Ramos (cell line): Measurements from ENCODE around the gene PTK7.

Experiments
- in situ Hi-C: fragments of 300-500 bp; cut with MboI; formaldehyde crosslinking; loops from one replicate; pipeline ENCODE4 v1.14.3; 2022; ENCODE audit warnings: low sequenced_read_pairs; ENCODE audit not compliant: unreplicated experiment

PTK7 gene

GRCh38 chr6:43053545-43054205, 22.4 kb upstream of the PTK7 start, which contains the start of gene CUL7:
Gene CUL7 (minus strand): TSS chr6:43053851. CDS start chr6:43052788, 1,063 bp downstream.
- in situ Hi-C loops: no loop called here

- in situ Hi-C loops: no loop called here
These were observed 21.7 kb upstream of the PTK7 start for GRCh38 chr6:43054206-43054943.

- in situ Hi-C loops: no loop called here
These were observed 20.1 kb upstream of the PTK7 start for GRCh38 chr6:43055966-43056365.

GRCh38 chr6:43058531-43058930, 17.6 kb upstream of the PTK7 start:
- in situ Hi-C loops: no loop called here

- in situ Hi-C loops: no loop called here
These were observed 16.7 kb upstream of the PTK7 start, which contains the start of the genes KLC4 and MRPL2 for GRCh38 chr6:43059168-43060033. Gene KLC4 (plus strand): TSS chr6:43059631. CDS start chr6:43061336, 1,705 bp downstream. Gene MRPL2 (minus strand): TSS chr6:43059434. CDS start chr6:43059381, 53 bp downstream.

GRCh38 chr6:43060034-43060754, 15.9 kb upstream of the PTK7 start:
- in situ Hi-C loops: no loop called here

- in situ Hi-C loops: no loop called here
These were observed 15.1 kb upstream of the PTK7 start for GRCh38 chr6:43060755-43061633.

GRCh38 chr6:43061861-43062260, 14.3 kb upstream of the PTK7 start:
- in situ Hi-C loops: no loop called here

GRCh38 chr6:43062818-43063217, 13.3 kb upstream of the PTK7 start:
- in situ Hi-C loops: no loop called here

GRCh38 chr6:43070028-43070632, 6.0 kb upstream of the PTK7 start:
- in situ Hi-C loops: no loop called here

- in situ Hi-C loops: no loop called here
These were observed 1.1 kb upstream of the PTK7 start for GRCh38 chr6:43074847-43075669.

- in situ Hi-C loops: no loop called here
These were observed 584 bp downstream of the PTK7 start for GRCh38 chr6:43076464-43077332.

GRCh38 chr6:43077333-43077809, 1.3 kb downstream of the PTK7 start:
- in situ Hi-C loops: no loop called here

GRCh38 chr6:43077981-43078511, 1.9 kb downstream of the PTK7 start:
- in situ Hi-C loops: no loop called here

GRCh38 chr6:43078691-43079090, 2.6 kb downstream of the PTK7 start:
- in situ Hi-C loops: no loop called here

GRCh38 chr6:43081043-43081442, 4.9 kb downstream of the PTK7 start:
- in situ Hi-C loops: loop anchor here (5.0 kb wide), 1 partner anchor 46 kb away; no protein-coding TSS in a partner anchor
